Neuron (in vitro differentiated cells): ENCODE measurements around the gene LMTK3.

ENCODE experiments used
- H2AFZ ChIP-seq: one replicate; pipeline ENCODE4 v1.6.1; 2013; ENCODE audit warnings: low read depth, mild to moderate bottlenecking, inconsistent platforms, low read length, moderate library complexity
- H3K27me3 ChIP-seq: one replicate; pipeline ENCODE4 v1.6.1; 2013; ENCODE audit warnings: low read length; ENCODE audit not compliant: insufficient read depth
- H3K36me3 ChIP-seq: one replicate; pipeline ENCODE4 v1.6.1; 2013; ENCODE audit warnings: low read length; ENCODE audit not compliant: insufficient read depth
- H3K4me1 ChIP-seq: one replicate; pipeline ENCODE4 v1.6.1; 2013; ENCODE audit warnings: low read length; ENCODE audit not compliant: insufficient read depth
- H3K4me3 ChIP-seq: 2 replicates; pipeline ENCODE4 v1.5.1; 2013; ENCODE audit warnings: mild to moderate bottlenecking, low read length, moderate library complexity
- H3K9me3 ChIP-seq: one replicate; pipeline ENCODE4 v1.6.1; 2013; ENCODE audit warnings: low read length

Gene LMTK3

GRCh38 chr19:48444129-48444935 is 67.3 kb downstream of the LMTK3 start:
- Histone ChIP-seq H3K36me3 (peaks cover 16% of the 10 kb centered on the region), H3K9me3 (no peaks in the 10 kb centered on the region), H3K27me3 (no peaks in the 10 kb centered on the region), H3K4me1 (peaks cover 16% of the 10 kb centered on the region), H3K4me3 (peak overlapping the region; percentile 85), H2AFZ (peak overlapping the region; percentile 44)

GRCh38 chr19:48443731-48444128 is 67.9 kb downstream of the LMTK3 start:
- no peaks in the 10 kb centered on the region for H3K27me3 ChIP-seq
- H2AFZ ChIP-seq, result no peak overlapping the region
- no peak overlapping the region for H3K4me3 ChIP-seq
- H3K36me3 ChIP-seq, result peaks cover 14% of the 10 kb centered on the region
- peaks cover 16% of the 10 kb centered on the region for H3K4me1 ChIP-seq
- no peaks in the 10 kb centered on the region for H3K9me3 ChIP-seq

DNA sequence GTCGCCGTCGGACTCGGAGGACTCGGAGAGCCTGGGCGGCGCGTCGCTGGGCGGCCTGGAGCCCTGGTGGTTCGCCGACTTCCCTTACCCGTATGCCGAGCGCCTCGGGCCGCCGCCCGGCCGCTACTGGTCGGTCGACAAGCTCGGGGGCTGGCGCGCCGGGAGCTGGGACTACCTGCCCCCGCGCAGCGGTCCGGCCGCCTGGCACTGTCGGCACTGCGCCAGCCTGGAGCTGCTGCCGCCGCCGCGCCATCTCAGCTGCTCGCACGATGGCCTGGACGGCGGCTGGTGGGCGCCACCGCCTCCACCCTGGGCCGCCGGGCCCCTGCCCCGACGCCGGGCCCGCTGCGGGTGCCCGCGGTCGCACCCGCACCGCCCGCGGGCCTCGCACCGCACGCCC is 68.4 kb downstream of the LMTK3 start:
- Histone ChIP-seq H3K27me3 (no peaks in the 10 kb centered on the region), H3K36me3 (peaks cover 10% of the 10 kb centered on the region), H3K4me3 (no peak overlapping the region)

GRCh38 chr19:48442116-48443035 is 69.3 kb downstream of the LMTK3 start:
- H3K4me1 ChIP-seq, result peaks cover 16% of the 10 kb centered on the region
- H3K36me3 ChIP-seq, result peaks cover under 1% of the 10 kb centered on the region
- H3K4me3 ChIP-seq, result no peak overlapping the region
- H3K27me3 ChIP-seq, result no peaks in the 10 kb centered on the region
- H3K9me3 ChIP-seq, result no peaks in the 10 kb centered on the region
- no peak overlapping the region for H2AFZ ChIP-seq

More for the DNA sequence above, 68.4 kb downstream of the LMTK3 start:
- Histone ChIP-seq H3K9me3 (no peaks in the 10 kb centered on the region), H2AFZ (no peak overlapping the region), H3K4me1 (peaks cover 16% of the 10 kb centered on the region)

DNA sequence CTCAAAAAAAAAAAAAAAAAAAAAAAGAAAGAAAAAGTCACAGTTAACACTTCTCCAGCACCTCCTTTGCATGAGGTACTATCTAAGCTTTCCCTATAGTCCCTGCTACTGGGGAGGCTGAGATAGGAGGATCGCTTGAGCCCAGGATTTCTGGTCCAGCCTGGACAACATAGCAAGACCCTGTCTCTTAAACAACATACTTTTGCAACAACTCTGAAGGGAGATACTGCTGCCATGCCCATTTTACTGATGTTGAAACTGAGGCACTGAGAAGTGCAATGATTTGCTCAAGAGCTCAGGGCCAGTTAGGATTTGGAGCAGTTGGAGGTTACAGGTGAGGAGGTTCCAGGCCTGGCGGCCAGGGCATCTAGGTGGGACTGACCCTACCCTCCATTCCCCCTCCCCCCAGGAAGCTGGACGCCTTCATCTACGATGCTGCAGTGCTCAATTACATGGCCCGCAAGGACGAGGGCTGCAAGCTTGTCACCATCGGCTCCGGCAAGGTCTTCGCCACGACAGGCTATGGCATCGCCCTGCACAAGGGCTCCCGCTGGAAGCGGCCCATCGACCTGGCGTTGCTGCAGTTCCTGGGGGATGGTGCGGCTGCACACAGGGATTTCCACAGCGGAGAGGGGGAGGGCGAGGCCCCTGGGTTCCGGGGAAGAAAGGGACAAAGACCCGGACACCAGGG is 70.1 kb downstream of the LMTK3 start:
- peaks cover 14% of the 10 kb centered on the region for H3K4me1 ChIP-seq
- H2AFZ ChIP-seq, result no peak overlapping the region
- H3K36me3 ChIP-seq, result no peaks in the 10 kb centered on the region
- H3K9me3 ChIP-seq, result no peaks in the 10 kb centered on the region
- H3K4me3 ChIP-seq, result no peak overlapping the region
- H3K27me3 ChIP-seq, result no peaks in the 10 kb centered on the region

DNA sequence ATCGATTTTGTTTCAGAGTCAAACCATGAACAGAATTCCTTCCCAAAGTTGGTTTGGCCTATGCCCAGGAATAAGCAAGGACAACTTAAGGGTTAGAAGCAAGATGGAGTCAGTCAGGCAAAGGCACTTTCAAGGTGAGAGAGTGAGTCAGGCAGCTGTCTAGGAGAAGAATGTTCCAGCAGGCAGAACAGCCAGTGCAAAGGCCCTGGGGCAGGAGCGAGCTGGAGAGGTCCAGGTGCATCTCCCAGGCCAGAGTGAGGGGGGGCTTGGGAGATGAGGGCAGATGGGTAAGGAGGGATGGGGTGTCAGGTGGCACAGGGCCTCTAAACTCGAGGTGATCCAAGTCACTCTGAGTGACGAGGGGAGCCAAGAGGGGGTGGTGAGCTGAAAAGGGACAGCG is 75.0 kb downstream of the LMTK3 start:
- Histone ChIP-seq H2AFZ (no peak overlapping the region), H3K9me3 (no peaks in the 10 kb centered on the region), H3K36me3 (no peaks in the 10 kb centered on the region), H3K27me3 (no peaks in the 10 kb centered on the region), H3K4me3 (no peak overlapping the region), H3K4me1 (no peaks in the 10 kb centered on the region)
